Spleen (tissue), 11 donors: ENCODE results near the gene MMP14. TPM values are rescaled to one million over a fixed set of nuclear protein-coding genes. Genes with fewer than 3 reads are reported as not detected.
A peak's percentile ranks its signal among the peaks of the same experiment; 100 is the strongest.

Source experiments
- DNase-seq: peaks from one replicate; pipeline ENCODE4 v3.0.0-alpha.2; 2020
- H3K27ac ChIP-seq, 8 donors: fragments of 200-600 bp; sonication (generic) in 7 of 8; 1 replicate in 4 of 8; 2 replicates in 4 of 8; pipeline versions ENCODE4 v1.5.0 to v1.8.0; 2016 to 2021; ENCODE audit warnings: inconsistent platforms in 4 of 8, mild to moderate bottlenecking in 4 of 8, moderate library complexity in 1 of 8
- H3K27me3 ChIP-seq, 7 donors: fragments of 200-600 bp; sonication (generic) in 6 of 7; replicated peaks in 1 of 7; 1 replicate in 4 of 7; 2 replicates in 3 of 7; pipeline versions ENCODE4 v1.5.0 to v1.8.0; 2016 to 2021; ENCODE audit warnings: inconsistent platforms in 3 of 7, mild to moderate bottlenecking in 1 of 7
- H3K36me3 ChIP-seq, 6 donors: fragments of 200-600 bp; sonication (generic) in 5 of 6; 1 replicate in 4 of 6; 2 replicates in 2 of 6; pipeline versions ENCODE4 v1.5.0 to v1.8.0; 2016 to 2021; ENCODE audit warnings: inconsistent platforms in 2 of 6
- H3K4me1 ChIP-seq, 6 donors: fragments of 200-600 bp; sonication (generic) in 5 of 6; 1 replicate in 3 of 6; 2 replicates in 3 of 6; pipeline versions ENCODE4 v1.5.0 to v1.8.0; 2016 to 2021; ENCODE audit warnings: inconsistent platforms in 3 of 6
- H3K4me3 ChIP-seq, 8 donors: fragments of 200-600 bp; sonication (generic) in 7 of 8; 1 replicate in 4 of 8; 2 replicates in 4 of 8; pipeline versions ENCODE4 v1.5.0 to v1.8.0; 2016 to 2021; ENCODE audit warnings: inconsistent platforms in 4 of 8, mild to moderate bottlenecking in 4 of 8, moderate library complexity in 2 of 8
- H3K9me3 ChIP-seq, 8 donors: fragments of 200-600 bp; sonication (generic) in 7 of 8; 1 replicate in 4 of 8; 2 replicates in 4 of 8; pipeline versions ENCODE4 v1.5.0 to v1.8.0; 2016 to 2021; ENCODE audit warnings: inconsistent platforms in 4 of 8
- CTCF ChIP-seq, 11 experiments: fragments of 200-600 bp in 7 of 11; fragments of 450-650 bp in 4 of 11; sonication (generic) in 4 of 11; IDR thresholded peaks in 8 of 11; conservative IDR thresholded peaks in 3 of 11; 1 replicate in 7 of 11; 2 replicates in 4 of 11; pipeline versions ENCODE4 v1.4.0 to v1.8.0; 2016 to 2021; ENCODE audit warnings: antibody characterized with exemption in 11 of 11, inconsistent platforms in 4 of 11, mild to moderate bottlenecking in 1 of 11
- POLR2A ChIP-seq, 3 donors: fragments of 450-650 bp; IDR thresholded peaks; one replicate each; pipeline ENCODE4 v1.5.1; 2017; ENCODE audit warnings: antibody characterized with exemption in 3 of 3, mild to moderate bottlenecking in 1 of 3
- POLR2AphosphoS5 ChIP-seq, 3 donors: sonication (generic); formaldehyde crosslinking; IDR thresholded peaks; one replicate each; pipeline ENCODE4 v1.5.1; 2017; ENCODE audit warnings: antibody characterized with exemption in 3 of 3
- WGBS, 5 donors: extraction: QIAGEN DNeasy Blood & Tissue Kit in 3 of 5; methylation state at CpG; one replicate each; pipeline versions ENCODE4 v1.1.5 to v1.1.7; 2013 to 2018; 5-methylcytosine and 5-hydroxymethylcytosine counted together
- intact Hi-C: fragments of 100-400 bp; cut with DNase I; formaldehyde crosslinking; loops from one replicate; pipeline ENCODE4 v1.15.0; 2023; ENCODE audit warnings: low total_unique reads
- polyA plus RNA-seq, 3 donors: library from polyadenylated mRNA; stranded (reverse); fragments of 200-250 nt; gene quantifications; one replicate each; pipeline ENCODE4 v1.2.1, GENCODE V29; 2013
- total RNA-seq, 7 donors: library from RNA; depleted of rRNA in 3 of 7; stranded (reverse); fragments of >200 nt in 3 of 7; fragmentation: NEBNext Ultra II Directional in 4 of 7; extraction: Animal tissue kit (Norgen Biotek cat#: 25700) in 4 of 7; gene quantifications; one replicate each; pipeline versions ENCODE4 v1.1.0 to v1.2.1, GENCODE V29; 2016 to 2021
- donor health status: healthy with polysubstance abuse.
- donor health status: DM: no; HTN: no; CAD: no; lungs with moderate emphysema.
- donor health status: DM: no; HTN: no; CAD: no.
- donor health status: Bipolar disorder and iron deficiency.
- donor health status: healthy.
- donor health status: DM: no; HTN: no; CAD: no.
- donor health status: DM: yes; HTN: yes; CAD: no.

The MMP14 gene
- total and polyA plus RNA-seq, 10 donors: 6.6 to 126 (median 60.9) TPM

GRCh38 chr14:22882064-22882463 is 45.7 kb downstream of the MMP14 start:
- no peak for TF ChIP-seq CTCF (IDR thresholded peaks at IDR 0.05 in 8 of 11, conservative IDR thresholded peaks at IDR 0.05 in 3 of 11)
- TF ChIP-seq POLR2A (IDR thresholded peaks at IDR 0.05): no peak
- TF ChIP-seq POLR2AphosphoS5 (IDR thresholded peaks at IDR 0.05): peak in 1 of 3 donors; percentile 31
- WGBS, 5 donors: 39 to 48% (median 45%) methylated on average over 7 of the region's 7 CpGs
- peaks cover 3 to 40% (median 25%) of the 10 kb centered on the region in 6 donors for H3K36me3 ChIP-seq
- DNase-seq: no peak
- H3K9me3 ChIP-seq: no peaks in the 10 kb centered on the region
- H3K27me3 ChIP-seq: peaks cover 0 to 19% (median 0%) of the 10 kb centered on the region in 7 donors
- no peak overlapping the region for H3K4me3 ChIP-seq
- intact Hi-C loops: no loop called here
- H3K4me1 ChIP-seq: peaks cover 5 to 69% (median 26%) of the 10 kb centered on the region in 6 donors
- H3K27ac ChIP-seq: no peak overlapping the region

- Histone ChIP-seq H3K27ac (no peak overlapping the region), H3K4me3 (no peak overlapping the region), H3K9me3 (no peaks in the 10 kb centered on the region), H3K27me3 (peaks cover 0 to 20% (median 0%) of the 10 kb centered on the region in 7 donors), H3K4me1 (peaks cover 10 to 70% (median 32%) of the 10 kb centered on the region in 6 donors), H3K36me3 (peaks cover 0 to 34% (median 19%) of the 10 kb centered on the region in 6 donors)
- intact Hi-C loops: no loop called here
- DNase-seq: no peak
- TF ChIP-seq POLR2AphosphoS5 (IDR thresholded peaks at IDR 0.05): peak in 1 of 3 donors; percentile 20
- no peak for TF ChIP-seq POLR2A (IDR thresholded peaks at IDR 0.05)
- WGBS, 5 donors: 35 to 56% (median 47%) methylated on average over 6 of the region's 6 CpGs
These were observed 46.3 kb downstream of the MMP14 start for GRCh38 chr14:22882529-22883172.

- Histone ChIP-seq H3K27ac (no peak within 1 kb of the TSS), H3K4me3 (no peak within 1 kb of the TSS), H3K27me3 (peaks cover 0 to 20% (median 0%) of the 10 kb centered on the region in 7 donors), H3K4me1 (peaks cover 15 to 70% (median 38%) of the 10 kb centered on the region in 6 donors), H3K36me3 (peaks cover 0 to 27% (median 12%) of the 10 kb centered on the region in 6 donors), H3K9me3 (no peaks in the 10 kb centered on the region)
- no peak for TF ChIP-seq CTCF (IDR thresholded peaks at IDR 0.05 in 8 of 11, conservative IDR thresholded peaks at IDR 0.05 in 3 of 11)
- TF ChIP-seq POLR2A (IDR thresholded peaks at IDR 0.05): no peak
- TF ChIP-seq POLR2AphosphoS5 (IDR thresholded peaks at IDR 0.05): peak in 1 of 3 donors; percentile 80
- intact Hi-C loops: no loop called here
- no peak for DNase-seq
- WGBS, 5 donors: 56 to 76% (median 66%) methylated on average over 14 to 15 of the region's 15 CpGs
These were observed 47.0 kb downstream of the MMP14 start, which contains the start of gene REM2 for GRCh38 chr14:22883173-22883976. Gene REM2 (plus strand): TSS chr14:22883222. CDS start chr14:22883288, 66 bp downstream.

GRCh38 chr14:22884076-22884737 is 47.8 kb downstream of the MMP14 start:
- H3K27ac ChIP-seq: no peak overlapping the region
- 80 to 86% (median 82%) methylated on average over 7 of the region's 7 CpGs for WGBS, 5 donors
- intact Hi-C loops: no loop called here
- no peaks in the 10 kb centered on the region for H3K9me3 ChIP-seq
- H3K4me3 ChIP-seq: no peak overlapping the region
- H3K4me1 ChIP-seq: peaks cover 15 to 70% (median 44%) of the 10 kb centered on the region in 6 donors
- DNase-seq: no peak
- no peak for TF ChIP-seq POLR2AphosphoS5 (IDR thresholded peaks at IDR 0.05)
- TF ChIP-seq POLR2A (IDR thresholded peaks at IDR 0.05): no peak
- no peak for TF ChIP-seq CTCF (IDR thresholded peaks at IDR 0.05 in 8 of 11, conservative IDR thresholded peaks at IDR 0.05 in 3 of 11)
- H3K27me3 ChIP-seq: peaks cover 0 to 20% (median 0%) of the 10 kb centered on the region in 7 donors
- peaks cover 0 to 18% (median 4%) of the 10 kb centered on the region in 6 donors for H3K36me3 ChIP-seq
